ENCODE measurements around the gene RNF144A.

Gene RNF144A

DNA sequence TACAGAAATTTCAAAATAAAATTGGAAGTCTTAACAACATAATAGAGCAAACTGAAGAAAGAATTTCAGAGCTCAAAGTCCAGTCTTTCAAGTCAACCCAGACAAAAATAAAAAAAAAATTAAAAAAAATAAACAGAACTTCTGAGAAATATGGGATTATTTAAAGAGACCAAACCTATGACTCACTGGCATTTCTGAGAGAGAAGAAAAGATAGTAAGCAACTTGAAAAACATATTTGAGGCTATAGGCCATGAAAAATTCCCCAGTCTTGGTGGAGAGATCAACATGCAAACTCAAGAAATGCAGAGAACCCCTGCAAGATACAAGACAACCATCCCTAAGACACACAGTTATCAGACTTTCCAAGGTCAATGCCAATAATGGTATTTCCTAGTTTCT lies 167.4 kb downstream of the RNF144A start:
- DNase-seq (ENCODE audit: low read depth) = no peak
- no peak overlapping the region for H3K4me3 ChIP-seq (ENCODE audit: control insufficient read depth, low read depth, low read length)
- TF ChIP-seq, protein P1, sequence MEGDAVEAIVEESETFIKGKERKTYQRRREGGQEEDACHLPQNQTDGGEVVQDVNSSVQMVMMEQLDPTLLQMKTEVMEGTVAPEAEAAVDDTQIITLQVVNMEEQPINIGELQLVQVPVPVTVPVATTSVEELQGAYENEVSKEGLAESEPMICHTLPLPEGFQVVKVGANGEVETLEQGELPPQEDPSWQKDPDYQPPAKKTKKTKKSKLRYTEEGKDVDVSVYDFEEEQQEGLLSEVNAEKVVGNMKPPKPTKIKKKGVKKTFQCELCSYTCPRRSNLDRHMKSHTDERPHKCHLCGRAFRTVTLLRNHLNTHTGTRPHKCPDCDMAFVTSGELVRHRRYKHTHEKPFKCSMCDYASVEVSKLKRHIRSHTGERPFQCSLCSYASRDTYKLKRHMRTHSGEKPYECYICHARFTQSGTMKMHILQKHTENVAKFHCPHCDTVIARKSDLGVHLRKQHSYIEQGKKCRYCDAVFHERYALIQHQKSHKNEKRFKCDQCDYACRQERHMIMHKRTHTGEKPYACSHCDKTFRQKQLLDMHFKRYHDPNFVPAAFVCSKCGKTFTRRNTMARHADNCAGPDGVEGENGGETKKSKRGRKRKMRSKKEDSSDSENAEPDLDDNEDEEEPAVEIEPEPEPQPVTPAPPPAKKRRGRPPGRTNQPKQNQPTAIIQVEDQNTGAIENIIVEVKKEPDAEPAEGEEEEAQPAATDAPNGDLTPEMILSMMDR (IDR thresholded peaks at IDR 0.05; ENCODE audit: control insufficient read depth, insufficient read depth, low read depth, low read length, missing control alignments) = no peak

DNA sequence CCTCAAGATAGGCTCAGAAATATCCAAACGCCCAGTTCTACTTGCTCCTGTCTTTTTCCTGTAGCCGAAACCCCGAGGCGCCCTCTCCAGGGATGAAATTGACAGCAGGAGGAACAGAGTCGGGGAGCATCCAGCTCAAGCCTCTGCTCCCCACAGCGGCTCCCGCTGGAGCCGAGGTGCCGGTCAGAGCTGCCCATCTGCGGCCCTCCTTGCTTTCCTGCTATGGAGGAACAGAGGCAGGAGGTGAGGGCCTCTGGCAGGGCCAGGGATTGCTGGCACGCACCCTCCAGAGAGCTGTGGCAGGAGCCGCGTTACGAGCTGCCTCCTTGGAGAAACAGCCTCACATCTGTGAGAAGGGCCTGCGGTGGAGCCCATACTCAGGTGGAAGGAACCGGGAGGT lies 172.1 kb downstream of the RNF144A start:
- no peak overlapping the region for H3K4me3 ChIP-seq (ENCODE audit: control insufficient read depth, low read depth, low read length)
- no peak for DNase-seq (ENCODE audit: low read depth)
- TF ChIP-seq, protein P1 (IDR thresholded peaks at IDR 0.05; ENCODE audit: control insufficient read depth, insufficient read depth, low read depth, low read length, missing control alignments) = no peak

DNA sequence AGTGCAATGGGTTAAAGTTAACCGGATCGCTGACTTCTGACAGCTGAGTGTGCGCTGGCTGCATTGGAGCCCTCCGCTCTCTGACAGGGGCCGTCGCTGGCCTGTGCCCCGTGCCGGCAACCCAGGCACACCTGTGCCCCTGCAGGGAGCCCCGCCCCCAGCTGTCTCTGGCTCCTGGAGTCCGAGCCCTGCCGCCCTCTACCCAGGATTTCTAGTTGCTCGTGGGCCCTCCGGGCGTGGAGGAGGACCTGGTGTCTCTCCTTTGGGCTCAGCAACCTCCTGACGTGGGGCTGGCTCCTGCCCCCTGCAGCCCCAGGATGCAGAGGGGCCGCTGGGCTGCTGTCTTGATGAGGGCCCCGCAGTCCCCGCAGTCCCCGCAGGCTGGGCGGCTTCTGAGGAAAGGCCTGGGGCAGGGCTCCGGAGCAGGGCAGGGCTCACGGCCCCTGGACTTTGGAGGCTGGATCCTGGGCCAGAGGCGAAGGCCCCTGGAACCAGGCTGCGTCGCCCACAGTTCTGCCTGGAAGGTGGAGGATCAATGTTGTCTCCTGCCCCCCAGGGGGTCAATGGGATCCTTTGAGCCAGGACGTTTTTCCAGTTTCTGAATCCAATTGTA lies 172.8 kb downstream of the RNF144A start:
- DNase-seq (ENCODE audit: low read depth) = no peak
- no peak overlapping the region for H3K4me3 ChIP-seq (ENCODE audit: control insufficient read depth, low read depth, low read length)
- TF ChIP-seq, protein P1 (IDR thresholded peaks at IDR 0.05; ENCODE audit: control insufficient read depth, insufficient read depth, low read depth, low read length, missing control alignments) = no peak

DNA sequence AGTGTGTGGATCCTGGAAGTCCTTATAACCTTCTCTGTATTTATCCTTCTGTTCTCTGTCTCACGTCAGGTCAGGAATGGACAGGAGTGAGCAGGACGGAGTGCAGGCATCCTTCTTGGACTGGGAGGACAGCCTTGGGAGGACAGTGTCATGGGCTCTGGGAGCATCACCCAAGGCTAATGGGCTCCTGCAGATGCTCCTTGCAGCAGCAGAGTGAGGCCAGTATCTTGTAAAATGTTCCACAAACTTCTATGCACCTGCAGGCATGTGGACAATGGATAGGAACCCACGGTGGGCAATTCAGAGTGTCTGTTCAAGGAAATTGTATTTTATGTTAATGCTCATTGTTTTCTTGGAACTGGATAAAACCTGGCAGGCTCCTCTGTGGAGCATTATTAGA lies 176.2 kb downstream of the RNF144A start:
- DNase-seq (ENCODE audit: low read depth) = no peak
- no peak overlapping the region for H3K4me3 ChIP-seq (ENCODE audit: control insufficient read depth, low read depth, low read length)
- TF ChIP-seq, protein P1 (IDR thresholded peaks at IDR 0.05; ENCODE audit: control insufficient read depth, insufficient read depth, low read depth, low read length, missing control alignments) = no peak

Data from AG09309 (cell line).